ENCODE measurements around the gene DCLK2. TPM values are rescaled to one million over a fixed set of nuclear protein-coding genes. Genes with fewer than 3 reads are reported as not detected.

The DCLK2 gene
- polyA plus RNA-seq, 1 donor from 2014 or later = 134 TPM

DNA sequence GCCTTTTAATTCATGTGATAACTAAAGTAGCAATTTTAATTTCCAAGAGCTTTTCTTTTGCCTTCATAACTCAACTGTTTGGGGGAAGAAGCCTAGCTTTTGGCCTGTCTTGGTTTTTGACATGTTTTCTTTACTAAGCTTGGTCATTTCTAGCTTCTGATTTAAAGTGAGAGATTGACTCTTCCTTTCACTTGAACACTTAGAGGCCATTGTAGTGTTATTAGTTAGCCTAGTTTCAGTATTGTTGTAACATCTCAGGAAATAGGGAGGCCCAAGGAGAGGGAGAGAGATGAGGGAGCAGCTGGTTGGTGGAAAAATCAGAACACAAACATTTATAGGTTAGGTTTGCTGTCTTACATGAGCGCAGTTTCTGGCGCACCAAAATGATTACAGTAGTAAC lies 44.8 kb downstream of the DCLK2 start:
- Histone ChIP-seq H3K27me3 (ENCODE audit: insufficient read depth, low read depth, low read length) (no peaks in the 10 kb centered on the region), H2AFZ (ENCODE audit: low read depth, low read length) (no peak overlapping the region), H3F3A (ENCODE audit: insufficient read depth, low read length, poor library complexity, severe bottlenecking) (no peaks in the 10 kb centered on the region), H3K9me3 (ENCODE audit: low read length) (peaks cover 11% of the 10 kb centered on the region), H3K9me2 (ENCODE audit: insufficient read depth, low read length) (no peaks in the 10 kb centered on the region), H3K79me2 (replicated peaks; ENCODE audit: insufficient read depth, low read length) (peaks cover 46% of the 10 kb centered on the region), H3K27ac (ENCODE audit: low read length) (no peak overlapping the region), H3K9ac (ENCODE audit: low read length) (no peak overlapping the region), H4K20me1 (ENCODE audit: insufficient read depth) (no peaks in the 10 kb centered on the region), H3K4me2 (ENCODE audit: low read length) (no peak overlapping the region), H3K4me3 (ENCODE audit: low read length) (no peak overlapping the region), H3K36me3 (ENCODE audit: insufficient read depth, low read length) (peaks cover 5% of the 10 kb centered on the region)
- TF ChIP-seq RAD21 (conservative IDR thresholded peaks at IDR 0.05) (no peak), POLR2AphosphoS5 (IDR thresholded peaks at IDR 0.05) (no peak), SMC3 (conservative IDR thresholded peaks at IDR 0.05; ENCODE audit: poor library complexity) (no peak), TAF1 (IDR thresholded peaks at IDR 0.05; ENCODE audit: low read depth) (no peak), REST (IDR thresholded peaks at IDR 0.05; ENCODE audit: borderline replicate concordance) (no peak), EZH2 (IDR thresholded peaks at IDR 0.05; ENCODE audit: borderline replicate concordance, insufficient read depth, low read length, poor library complexity, severe bottlenecking) (no peak), MXI1 (conservative IDR thresholded peaks at IDR 0.05; ENCODE audit: poor library complexity, severe bottlenecking) (no peak), EP300 (conservative IDR thresholded peaks at IDR 0.05; ENCODE audit: poor library complexity, severe bottlenecking) (no peak)
- TF ChIP-seq, protein P1, sequence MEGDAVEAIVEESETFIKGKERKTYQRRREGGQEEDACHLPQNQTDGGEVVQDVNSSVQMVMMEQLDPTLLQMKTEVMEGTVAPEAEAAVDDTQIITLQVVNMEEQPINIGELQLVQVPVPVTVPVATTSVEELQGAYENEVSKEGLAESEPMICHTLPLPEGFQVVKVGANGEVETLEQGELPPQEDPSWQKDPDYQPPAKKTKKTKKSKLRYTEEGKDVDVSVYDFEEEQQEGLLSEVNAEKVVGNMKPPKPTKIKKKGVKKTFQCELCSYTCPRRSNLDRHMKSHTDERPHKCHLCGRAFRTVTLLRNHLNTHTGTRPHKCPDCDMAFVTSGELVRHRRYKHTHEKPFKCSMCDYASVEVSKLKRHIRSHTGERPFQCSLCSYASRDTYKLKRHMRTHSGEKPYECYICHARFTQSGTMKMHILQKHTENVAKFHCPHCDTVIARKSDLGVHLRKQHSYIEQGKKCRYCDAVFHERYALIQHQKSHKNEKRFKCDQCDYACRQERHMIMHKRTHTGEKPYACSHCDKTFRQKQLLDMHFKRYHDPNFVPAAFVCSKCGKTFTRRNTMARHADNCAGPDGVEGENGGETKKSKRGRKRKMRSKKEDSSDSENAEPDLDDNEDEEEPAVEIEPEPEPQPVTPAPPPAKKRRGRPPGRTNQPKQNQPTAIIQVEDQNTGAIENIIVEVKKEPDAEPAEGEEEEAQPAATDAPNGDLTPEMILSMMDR (IDR thresholded peaks at IDR 0.05; ENCODE audit: poor library complexity, severe bottlenecking) = no peak

GRCh38 chr4:150123796-150124677 lies 45.8 kb downstream of the DCLK2 start:
- Histone ChIP-seq H3K27ac (ENCODE audit: low read length) (no peak overlapping the region), H3K27me3 (ENCODE audit: insufficient read depth, low read depth, low read length) (no peaks in the 10 kb centered on the region), H3K9ac (ENCODE audit: low read length) (no peak overlapping the region), H3K9me3 (ENCODE audit: low read length) (peaks cover 11% of the 10 kb centered on the region), H2AFZ (ENCODE audit: low read depth, low read length) (no peak overlapping the region), H3K4me2 (ENCODE audit: low read length) (no peak overlapping the region), H3K9me2 (ENCODE audit: insufficient read depth, low read length) (no peaks in the 10 kb centered on the region), H4K20me1 (ENCODE audit: insufficient read depth) (no peaks in the 10 kb centered on the region), H3K36me3 (ENCODE audit: insufficient read depth, low read length) (peaks cover 5% of the 10 kb centered on the region), H3K79me2 (replicated peaks; ENCODE audit: insufficient read depth, low read length) (peaks cover 42% of the 10 kb centered on the region), H3F3A (ENCODE audit: insufficient read depth, low read length, poor library complexity, severe bottlenecking) (no peaks in the 10 kb centered on the region), H3K4me3 (ENCODE audit: low read length) (no peak overlapping the region)
- no peak for TF ChIP-seq RAD21 (conservative IDR thresholded peaks at IDR 0.05)
- no peak for TF ChIP-seq EZH2 (IDR thresholded peaks at IDR 0.05; ENCODE audit: borderline replicate concordance, insufficient read depth, low read length, poor library complexity, severe bottlenecking)
- no peak for TF ChIP-seq REST (IDR thresholded peaks at IDR 0.05; ENCODE audit: borderline replicate concordance)
- no peak for TF ChIP-seq SMC3 (conservative IDR thresholded peaks at IDR 0.05; ENCODE audit: poor library complexity)
